H9 (cell line): ENCODE data around the gene CMTM8. TPM values are rescaled to one million over a fixed set of nuclear protein-coding genes. Genes with fewer than 3 reads are reported as not detected.

Experiments used
- DNase-seq: peaks from one replicate; pipeline ENCODE4 v3.0.0-alpha.2; 2017
- H2AFZ ChIP-seq: one replicate; pipeline ENCODE4 v1.6.1; 2013; ENCODE audit warnings: mild to moderate bottlenecking, low read length, control low read depth, moderate library complexity
- H2AK5ac ChIP-seq: 2 replicates; pipeline ENCODE4 v1.6.1; 2013; ENCODE audit warnings: low read length, control low read depth, mixed read lengths; ENCODE audit not compliant: insufficient read length
- H2BK120ac ChIP-seq: one replicate; pipeline ENCODE4 v1.6.1; 2013; ENCODE audit warnings: low read depth, mild to moderate bottlenecking, low read length, control low read depth, inconsistent platforms; ENCODE audit not compliant: poor library complexity, severe bottlenecking
- H2BK12ac ChIP-seq: 2 replicates; pipeline ENCODE4 v1.6.1; 2013; ENCODE audit warnings: low read length, control low read depth, mixed read lengths, low read depth; ENCODE audit not compliant: insufficient read length
- H2BK15ac ChIP-seq: 2 replicates; pipeline ENCODE4 v1.6.1; 2013; ENCODE audit warnings: low read depth, low read length, control low read depth
- H2BK20ac ChIP-seq: one replicate; pipeline ENCODE4 v1.6.1; 2013; ENCODE audit warnings: low read depth, mild to moderate bottlenecking, low read length, control low read depth, inconsistent platforms; ENCODE audit not compliant: poor library complexity, severe bottlenecking
- H2BK5ac ChIP-seq: 2 replicates; pipeline ENCODE4 v1.6.1; 2013; ENCODE audit warnings: low read length, control low read depth, mixed read lengths; ENCODE audit not compliant: insufficient read length
- H3K14ac ChIP-seq: 2 replicates; pipeline ENCODE4 v1.6.1; 2013; ENCODE audit warnings: low read length, control low read depth; ENCODE audit not compliant: insufficient read depth
- H3K18ac ChIP-seq: 2 replicates; pipeline ENCODE4 v1.6.1; 2013; ENCODE audit warnings: low read depth, mild to moderate bottlenecking, mixed read lengths, low read length, control low read depth; ENCODE audit not compliant: insufficient read length
- H3K23ac ChIP-seq: 2 replicates; pipeline ENCODE4 v1.6.1; 2013; ENCODE audit warnings: low read length, control low read depth, mixed read lengths, low read depth; ENCODE audit not compliant: insufficient read length
- H3K23me2 ChIP-seq: 2 replicates; pipeline ENCODE4 v1.6.1; 2013; ENCODE audit warnings: low read depth, mild to moderate bottlenecking, mixed read lengths, low read length, control low read depth; ENCODE audit not compliant: insufficient read length, poor library complexity, severe bottlenecking
- H3K27ac ChIP-seq: 2 replicates; pipeline ENCODE4 v1.5.1; 2013; ENCODE audit warnings: low read length, control low read depth, mixed read lengths, low read depth; ENCODE audit not compliant: insufficient read length
- H3K27me3 ChIP-seq: 2 replicates; pipeline ENCODE4 v1.6.1; 2013; ENCODE audit warnings: low read length, control low read depth, inconsistent platforms; ENCODE audit not compliant: insufficient read depth
- H3K4ac ChIP-seq: 2 replicates; pipeline ENCODE4 v1.6.1; 2013; ENCODE audit warnings: low read depth, mild to moderate bottlenecking, control low read depth, inconsistent platforms, low read length, moderate library complexity
- H3K4me1 ChIP-seq: 2 replicates; pipeline ENCODE4 v1.6.1; 2013; ENCODE audit warnings: low read length, control low read depth, inconsistent platforms; ENCODE audit not compliant: insufficient read depth
- H3K4me2 ChIP-seq: 2 replicates; pipeline ENCODE4 v1.6.1; 2013; ENCODE audit warnings: low read length, control low read depth, mixed read lengths; ENCODE audit not compliant: insufficient read length, insufficient read depth
- H3K56ac ChIP-seq: 2 replicates; pipeline ENCODE4 v1.6.1; 2013; ENCODE audit warnings: low read depth, mild to moderate bottlenecking, mixed read lengths, low read length, control low read depth; ENCODE audit not compliant: insufficient read length
- H3K79me1 ChIP-seq: 2 replicates; pipeline ENCODE4 v1.6.1; 2013; ENCODE audit warnings: low read depth, mild to moderate bottlenecking, moderate library complexity, low read length, control low read depth, inconsistent platforms; ENCODE audit not compliant: insufficient read depth, poor library complexity, severe bottlenecking
- H3K79me2 ChIP-seq: 2 replicates; pipeline ENCODE4 v1.6.1; 2013; ENCODE audit warnings: low read length, control low read depth, inconsistent platforms; ENCODE audit not compliant: insufficient read depth
- H3K9ac ChIP-seq: 2 replicates; pipeline ENCODE4 v1.6.1; 2013; ENCODE audit warnings: low read length, control low read depth, mixed read lengths; ENCODE audit not compliant: insufficient read length; ENCODE audit errors: extremely low read depth
- H3K9me3 ChIP-seq: one replicate; pipeline ENCODE4 v1.6.1; 2013; ENCODE audit warnings: low read depth, low read length, inconsistent platforms; ENCODE audit not compliant: control insufficient read depth
- H3T11ph ChIP-seq: one replicate; pipeline ENCODE4 v1.6.1; 2013; ENCODE audit warnings: mild to moderate bottlenecking, low read length, control low read depth, inconsistent platforms
- H4K20me1 ChIP-seq: one replicate; pipeline ENCODE4 v1.6.1; 2013; ENCODE audit not compliant: control insufficient read depth, insufficient read length, insufficient read depth
- H4K5ac ChIP-seq: 2 replicates; pipeline ENCODE4 v1.6.1; 2013; ENCODE audit warnings: low read depth, mild to moderate bottlenecking, mixed read lengths, low read length, control low read depth; ENCODE audit not compliant: insufficient read length
- H4K8ac ChIP-seq: replicated peaks from 2 replicates; pipeline ENCODE4 v1.6.1; 2013; ENCODE audit warnings: low read length, control low read depth, mixed read lengths, low read depth; ENCODE audit not compliant: insufficient read length
- H4K91ac ChIP-seq: 2 replicates; pipeline ENCODE4 v1.6.1; 2013; ENCODE audit warnings: low read depth, mild to moderate bottlenecking, moderate library complexity, mixed read lengths, low read length, control low read depth; ENCODE audit not compliant: insufficient read length
- H3K27ac Mint-ChIP-seq, 3 experiments: 2 replicates in 2 of 3; 3 replicates in 1 of 3; pipeline ENCODE4 v1.8.0; 2020 to 2021; ENCODE audit warnings: mixed read lengths in 3 of 3, mild to moderate bottlenecking in 1 of 3, moderate library complexity in 1 of 3
- H3K27me3 Mint-ChIP-seq: 2 replicates; pipeline ENCODE4 v1.8.0; 2021; ENCODE audit warnings: low read depth, mild to moderate bottlenecking, moderate library complexity, mixed read lengths
- H3K36me3 Mint-ChIP-seq, 3 experiments: 2 replicates in 2 of 3; 3 replicates in 1 of 3; pipeline ENCODE4 v1.8.0; 2020 to 2021; ENCODE audit warnings: low read depth in 3 of 3, mixed read lengths in 3 of 3; ENCODE audit not compliant: insufficient read depth in 1 of 3
- H3K4me1 Mint-ChIP-seq, 2 experiments: 2 replicates each; pipeline ENCODE4 v1.8.0; 2020; ENCODE audit warnings: mixed read lengths in 2 of 2
- H3K4me3 Mint-ChIP-seq, 2 experiments: 2 replicates in 1 of 2; 3 replicates in 1 of 2; pipeline ENCODE4 v1.8.0; 2020 to 2021; ENCODE audit warnings: mild to moderate bottlenecking in 2 of 2, mixed read lengths in 2 of 2, moderate library complexity in 1 of 2
- H3K9me3 Mint-ChIP-seq, 2 experiments: 2 replicates in 1 of 2; 3 replicates in 1 of 2; pipeline ENCODE4 v1.8.0; 2020; ENCODE audit warnings: mild to moderate bottlenecking in 2 of 2, mixed read lengths in 2 of 2, moderate library complexity in 1 of 2
- WGBS: extraction: QIAGEN DNeasy Blood & Tissue Kit; methylation state at CpG from one replicate; pipeline ENCODE4 v1.1.7; 2013; ENCODE audit warnings: missing lambda C conversion rate, low lambda C conversion rate, mixed read lengths; ENCODE audit not compliant: insufficient read length; ENCODE audit errors: extremely low coverage; 5-methylcytosine and 5-hydroxymethylcytosine counted together
- total RNA-seq: library from RNA; stranded (reverse); gene quantifications from 2 replicates; pipeline ENCODE4 v1.2.1, GENCODE V29; 2021
- TF ChIP-seq, protein P1 (sequence below): fragments of 200-600 bp; sonication (generic); conservative IDR thresholded peaks from 3 replicates; pipeline ENCODE4 v1.8.0; 2021; ENCODE audit warnings: antibody characterized with exemption, mild to moderate bottlenecking

The CMTM8 gene
- total RNA-seq, 1 experiment from 2014 or later = 4.0 TPM

GRCh38 chr3:32412887-32413286, 174.4 kb downstream of the CMTM8 start:
- no peak overlapping the region for H2AK5ac ChIP-seq
- no peaks in the 10 kb centered on the region for H3K27me3 ChIP-seq
- H3K79me2 ChIP-seq = peaks cover 1% of the 10 kb centered on the region; the same call in 1 of the 2 replicates
- H2BK5ac ChIP-seq = no peak overlapping the region
- H3K18ac ChIP-seq = no peak overlapping the region
- no peak overlapping the region for H2BK15ac ChIP-seq
- H3K14ac ChIP-seq = no peak overlapping the region
- H4K20me1 ChIP-seq = no peaks in the 10 kb centered on the region
- no peak overlapping the region for H2BK12ac ChIP-seq
- Mint-ChIP-seq H3K9me3 (no peaks in the 10 kb centered on the region), H3K4me3 (no peak overlapping the region), H3K36me3 (peaks cover 0 to 2% (median 0%) of the 10 kb centered on the region in 3 experiments; a peak in 1 of 7 replicates), H3K27me3 (no peaks in the 10 kb centered on the region), H3K4me1 (peaks cover 55% of the 10 kb centered on the region in 2 experiments), H3K27ac (no peak overlapping the region)
- no peak overlapping the region for H4K8ac ChIP-seq
- no peak overlapping the region for H3T11ph ChIP-seq
- no peak overlapping the region for H3K4ac ChIP-seq
- no peaks in the 10 kb centered on the region for H3K79me1 ChIP-seq
- H2BK20ac ChIP-seq = no peak overlapping the region
- H3K56ac ChIP-seq = no peak overlapping the region
- no peak overlapping the region for H3K4me2 ChIP-seq
- TF ChIP-seq, protein P1, sequence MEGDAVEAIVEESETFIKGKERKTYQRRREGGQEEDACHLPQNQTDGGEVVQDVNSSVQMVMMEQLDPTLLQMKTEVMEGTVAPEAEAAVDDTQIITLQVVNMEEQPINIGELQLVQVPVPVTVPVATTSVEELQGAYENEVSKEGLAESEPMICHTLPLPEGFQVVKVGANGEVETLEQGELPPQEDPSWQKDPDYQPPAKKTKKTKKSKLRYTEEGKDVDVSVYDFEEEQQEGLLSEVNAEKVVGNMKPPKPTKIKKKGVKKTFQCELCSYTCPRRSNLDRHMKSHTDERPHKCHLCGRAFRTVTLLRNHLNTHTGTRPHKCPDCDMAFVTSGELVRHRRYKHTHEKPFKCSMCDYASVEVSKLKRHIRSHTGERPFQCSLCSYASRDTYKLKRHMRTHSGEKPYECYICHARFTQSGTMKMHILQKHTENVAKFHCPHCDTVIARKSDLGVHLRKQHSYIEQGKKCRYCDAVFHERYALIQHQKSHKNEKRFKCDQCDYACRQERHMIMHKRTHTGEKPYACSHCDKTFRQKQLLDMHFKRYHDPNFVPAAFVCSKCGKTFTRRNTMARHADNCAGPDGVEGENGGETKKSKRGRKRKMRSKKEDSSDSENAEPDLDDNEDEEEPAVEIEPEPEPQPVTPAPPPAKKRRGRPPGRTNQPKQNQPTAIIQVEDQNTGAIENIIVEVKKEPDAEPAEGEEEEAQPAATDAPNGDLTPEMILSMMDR = no peak
- WGBS = no CpG with 5 or more reads among the region's 3 CpGs
- no peaks in the 10 kb centered on the region for H3K23me2 ChIP-seq
- H2BK120ac ChIP-seq = no peak overlapping the region
- H3K9ac ChIP-seq = no peak overlapping the region
- H3K9me3 ChIP-seq = no peaks in the 10 kb centered on the region
- H3K4me1 ChIP-seq = peaks cover 11% of the 10 kb centered on the region; the same call in 1 of the 2 replicates
- no peak overlapping the region for H3K27ac ChIP-seq
- H2AFZ ChIP-seq = no peak overlapping the region
- H4K91ac ChIP-seq = no peak overlapping the region
- no peak for DNase-seq
- no peak overlapping the region for H3K23ac ChIP-seq
- H4K5ac ChIP-seq = no peak overlapping the region
